NCI-H2081 treated with DMSO at 0.1 percent for 48 hours (cell line): ENCODE data around the gene SSTR1.
"Not testable (repeated sequence)": the region's sequence is repeated elsewhere in the genome, so short reads cannot be mapped to it uniquely, and the experiment has no call there.

Source experiments
- DNase-seq: peaks from one replicate; lab custom pipeline; 2025; lab: John Stamatoyannopoulos, UW

The SSTR1 gene

GRCh38 chr14:38207736-38208617 lies at the start of gene SSTR1:
Gene SSTR1, plus strand, starts transcription at chr14:38207904. Its CDS starts 1,486 bp downstream, at chr14:38209390.
- no peak for DNase-seq

- DNase-seq: no peak
Observed at GRCh38 chr14:38158468-38158867, 49.2 kb upstream of the SSTR1 start.

GRCh38 chr14:38168416-38168815 lies 39.3 kb upstream of the SSTR1 start:
- no peak for DNase-seq

GRCh38 chr14:38171197-38171596 lies 36.5 kb upstream of the SSTR1 start:
- no peak for DNase-seq

- no peak for DNase-seq
Observed at GRCh38 chr14:38174711-38175110, 33.0 kb upstream of the SSTR1 start.

- DNase-seq: no peak
Observed at GRCh38 chr14:38175658-38176057, 32.0 kb upstream of the SSTR1 start.

- no peak for DNase-seq
Observed at GRCh38 chr14:38176379-38176778, 31.3 kb upstream of the SSTR1 start.

GRCh38 chr14:38184132-38184531 lies 23.6 kb upstream of the SSTR1 start:
- DNase-seq: no peak

- no peak for DNase-seq
Observed at GRCh38 chr14:38185671-38186070, 22.0 kb upstream of the SSTR1 start.

GRCh38 chr14:38186216-38186615 lies 21.5 kb upstream of the SSTR1 start:
- DNase-seq: no peak

- no peak for DNase-seq
Observed at GRCh38 chr14:38187528-38187927, 20.2 kb upstream of the SSTR1 start.

GRCh38 chr14:38189930-38190726 lies 17.6 kb upstream of the SSTR1 start:
- DNase-seq: no peak

GRCh38 chr14:38190846-38191245 lies 16.9 kb upstream of the SSTR1 start:
- DNase-seq: not testable (repeated sequence)

- not testable (repeated sequence) for DNase-seq
Observed at GRCh38 chr14:38191491-38191890, 16.2 kb upstream of the SSTR1 start.

GRCh38 chr14:38197001-38197783 lies 10.5 kb upstream of the SSTR1 start:
- no peak for DNase-seq

- DNase-seq: no peak
Observed at GRCh38 chr14:38197784-38198335, 9.8 kb upstream of the SSTR1 start.

GRCh38 chr14:38198425-38198824 lies 9.3 kb upstream of the SSTR1 start:
- no peak for DNase-seq

- no peak for DNase-seq
Observed at GRCh38 chr14:38199076-38199475, 8.6 kb upstream of the SSTR1 start.

- no peak for DNase-seq
Observed at GRCh38 chr14:38199739-38200138, 8.0 kb upstream of the SSTR1 start.

- no peak for DNase-seq
Observed at GRCh38 chr14:38201137-38201828, 6.4 kb upstream of the SSTR1 start.

- no peak for DNase-seq
Observed at GRCh38 chr14:38202444-38203191, 5.1 kb upstream of the SSTR1 start.
